NCI-H1417 (cell line): Measurements from ENCODE around the gene HMGN4.
A peak's percentile ranks its signal among the peaks of the same experiment; 100 is the strongest.

ENCODE experiments used
- DNase-seq, 3 experiments: peaks; one replicate each; lab custom pipeline; 2025; lab: John Stamatoyannopoulos, UW

Gene HMGN4

DNA sequence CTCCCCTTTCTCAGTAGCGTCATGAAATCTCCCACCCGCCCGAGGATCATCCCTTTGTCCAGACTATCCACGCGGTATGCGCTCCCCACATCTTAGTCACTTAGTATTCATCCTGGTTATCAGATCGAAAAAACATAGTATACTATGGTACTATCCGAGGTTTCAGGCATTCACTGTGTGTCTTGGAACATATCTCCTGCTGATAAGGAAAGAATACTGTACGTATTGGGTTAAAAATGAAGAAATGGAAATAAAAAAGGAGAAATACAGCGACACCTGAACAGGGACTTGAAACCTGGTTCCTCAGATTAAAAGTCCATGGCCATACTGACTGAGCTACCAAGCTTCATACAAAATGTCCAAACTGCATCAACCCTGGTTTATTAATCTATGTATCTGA lies 14.0 kb downstream of the HMGN4 start:
- DNase-seq: no peak

DNA sequence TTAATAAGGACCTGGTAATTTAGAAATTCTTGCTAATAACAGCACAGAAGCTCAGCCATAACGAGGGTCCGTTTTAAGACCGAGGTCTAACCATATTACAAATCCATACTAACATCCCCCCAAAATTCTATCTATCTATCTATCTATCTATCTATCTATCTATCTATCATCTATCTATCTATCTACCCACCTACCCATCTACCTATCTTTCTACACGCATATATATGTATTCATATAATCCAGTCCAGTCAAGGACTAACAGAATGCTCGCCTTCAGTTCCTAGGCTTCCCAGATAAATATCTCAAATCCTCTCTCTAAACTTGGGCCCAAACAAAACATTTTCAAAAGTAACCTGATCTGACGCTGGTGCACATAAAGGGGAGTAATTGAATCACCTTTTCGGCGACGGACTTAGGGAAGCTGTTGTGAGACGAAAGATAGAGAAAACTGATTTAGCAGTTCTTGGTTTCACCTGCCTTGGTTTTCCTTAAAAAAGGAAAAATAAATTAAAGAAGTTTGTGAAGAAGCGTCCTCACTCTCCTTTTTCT lies 14.5 kb downstream of the HMGN4 start:
- DNase-seq: no peak

DNA sequence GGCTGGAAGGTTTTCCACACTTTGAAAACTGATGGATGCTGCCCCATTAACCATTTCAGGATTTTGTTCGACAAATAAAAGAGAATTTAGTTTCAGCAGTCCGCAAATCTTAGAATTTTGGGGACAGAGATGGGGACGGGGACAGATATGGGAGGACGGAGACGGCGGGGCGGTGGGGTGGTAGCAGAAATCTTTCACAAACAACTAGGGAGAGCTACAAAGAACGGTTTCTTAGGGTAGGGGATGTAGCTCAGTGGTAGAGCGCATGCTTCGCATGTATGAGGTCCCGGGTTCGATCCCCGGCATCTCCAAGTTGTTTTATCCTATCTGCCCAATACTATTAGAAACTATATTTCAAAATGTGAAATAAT lies 15.1 kb downstream of the HMGN4 start:
- peak; percentile 61 to 91 (median 72) for DNase-seq

DNA sequence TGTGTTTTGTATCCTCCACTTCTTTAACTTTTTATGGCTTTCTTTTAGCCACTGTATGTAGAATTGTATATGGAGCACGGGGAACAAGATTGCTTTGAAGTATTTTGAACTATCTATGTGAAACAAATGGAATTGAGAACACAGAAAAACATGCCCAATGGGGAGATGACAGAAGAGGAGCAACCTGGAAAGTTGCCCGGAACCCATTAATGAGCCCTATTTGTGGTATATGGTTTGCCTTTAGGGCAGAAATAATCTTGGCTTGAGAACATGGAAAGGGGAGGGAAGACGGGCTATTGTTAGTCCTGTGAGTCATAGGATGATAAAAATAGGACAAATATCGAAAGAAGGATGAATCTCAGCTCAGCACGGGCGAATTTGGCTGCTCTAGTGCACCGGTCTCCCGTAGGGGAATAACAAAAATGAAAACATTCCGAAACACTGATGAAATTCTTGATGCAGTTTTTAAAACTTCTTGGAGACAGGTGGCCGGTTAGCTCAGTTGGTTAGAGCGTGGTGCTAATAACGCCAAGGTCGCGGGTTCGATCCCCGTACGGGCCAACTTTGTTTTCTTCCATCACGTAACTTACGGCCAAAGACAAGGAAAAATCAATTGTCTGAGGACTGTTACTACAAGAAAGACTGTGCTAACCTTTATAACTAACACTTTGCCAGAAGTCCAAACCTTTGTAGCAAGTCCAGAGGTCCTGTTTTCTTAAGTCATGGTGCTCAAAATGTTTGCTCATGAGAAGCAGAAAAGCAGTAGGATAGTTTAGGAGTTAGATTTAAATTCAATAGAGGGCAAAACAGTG lies 15.7 kb downstream of the HMGN4 start:
- peak; percentile 73 to 92 (median 86) for DNase-seq

DNA sequence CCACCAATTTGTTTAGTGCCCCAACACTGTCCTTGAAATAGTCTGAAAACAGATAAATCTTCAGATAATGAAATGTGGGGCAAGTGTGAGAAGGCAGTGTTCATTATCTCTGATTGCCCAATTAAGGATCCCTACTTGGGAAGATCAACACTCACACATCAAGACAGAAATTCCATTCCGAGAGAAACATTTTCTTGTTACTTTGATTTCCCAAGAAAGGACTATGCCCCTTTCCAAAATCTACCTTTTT lies 16.2 kb downstream of the HMGN4 start:
- DNase-seq: no peak

DNA sequence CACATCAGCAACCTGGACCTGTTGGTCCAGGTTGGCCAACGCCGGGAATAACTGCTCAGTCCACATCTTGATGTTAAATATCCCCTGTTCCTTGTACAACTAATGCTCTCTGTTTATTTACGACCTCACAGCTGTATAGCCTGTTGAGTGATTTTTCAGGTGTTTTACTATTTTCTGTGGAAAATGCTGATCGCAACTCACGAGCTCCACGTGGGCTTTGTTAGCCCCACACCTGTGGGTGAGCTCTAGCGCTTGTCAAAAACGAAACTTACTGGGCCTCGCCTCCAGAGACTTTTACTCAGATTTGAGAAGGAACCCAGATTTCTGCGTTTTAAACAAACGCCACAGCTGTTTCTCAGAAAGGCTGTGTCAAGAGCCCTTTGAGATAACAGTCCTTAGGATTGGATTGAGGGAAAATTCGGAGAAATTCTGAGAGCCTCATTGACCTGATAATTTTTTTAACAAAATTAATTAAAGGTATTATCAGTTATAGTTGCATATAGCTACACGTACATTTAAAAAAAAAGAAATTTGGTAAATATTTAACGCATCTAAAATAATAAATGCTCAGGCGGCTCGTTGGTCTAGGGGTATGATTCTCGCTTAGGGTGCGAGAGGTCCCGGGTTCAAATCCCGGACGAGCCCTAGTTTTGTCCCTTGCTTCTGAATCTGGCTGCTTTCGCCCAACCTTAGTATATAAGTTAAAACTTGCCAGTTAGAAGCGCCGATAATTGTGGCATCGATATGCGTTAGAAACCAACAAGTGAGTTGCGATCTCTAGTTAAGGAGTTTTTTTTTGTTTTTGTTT lies 16.7 kb downstream of the HMGN4 start:
- peak in 2 of 3 experiments; percentile 32 to 57 for DNase-seq

DNA sequence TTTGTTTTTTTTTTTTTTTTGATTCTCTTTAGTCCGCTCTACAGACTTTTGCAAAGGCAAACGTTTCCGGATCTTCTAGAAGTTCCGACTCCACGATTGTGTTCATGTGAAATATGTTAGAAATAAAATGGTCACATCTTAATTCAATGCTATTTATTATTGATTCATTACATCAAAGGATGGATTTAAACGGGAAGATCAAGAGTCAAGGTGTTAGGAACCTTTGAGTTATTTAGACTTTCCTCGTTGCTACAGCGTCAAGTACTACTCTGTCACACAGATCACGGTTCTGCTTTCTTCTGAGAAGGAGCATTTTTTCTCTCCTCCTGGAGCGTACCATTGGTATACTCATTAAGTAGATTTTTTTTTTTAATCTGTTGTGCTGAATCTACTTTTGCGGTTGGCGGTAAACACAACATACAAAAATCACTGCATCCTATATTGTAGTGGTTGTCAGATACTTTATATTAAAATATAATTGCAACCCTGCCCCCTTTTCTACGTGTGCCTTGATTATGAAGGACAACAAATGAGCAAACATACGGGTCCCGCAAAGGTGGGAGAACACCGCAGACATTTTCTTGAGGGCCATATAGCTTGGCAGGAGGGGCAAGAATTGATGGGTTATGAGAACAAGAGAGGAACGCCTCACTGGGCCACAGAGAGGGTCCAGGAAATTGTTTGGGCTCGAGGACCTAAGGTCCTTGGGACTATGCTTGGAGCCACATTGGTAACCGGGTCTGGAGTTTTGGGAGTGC lies 17.5 kb downstream of the HMGN4 start:
- DNase-seq: no peak

DNA sequence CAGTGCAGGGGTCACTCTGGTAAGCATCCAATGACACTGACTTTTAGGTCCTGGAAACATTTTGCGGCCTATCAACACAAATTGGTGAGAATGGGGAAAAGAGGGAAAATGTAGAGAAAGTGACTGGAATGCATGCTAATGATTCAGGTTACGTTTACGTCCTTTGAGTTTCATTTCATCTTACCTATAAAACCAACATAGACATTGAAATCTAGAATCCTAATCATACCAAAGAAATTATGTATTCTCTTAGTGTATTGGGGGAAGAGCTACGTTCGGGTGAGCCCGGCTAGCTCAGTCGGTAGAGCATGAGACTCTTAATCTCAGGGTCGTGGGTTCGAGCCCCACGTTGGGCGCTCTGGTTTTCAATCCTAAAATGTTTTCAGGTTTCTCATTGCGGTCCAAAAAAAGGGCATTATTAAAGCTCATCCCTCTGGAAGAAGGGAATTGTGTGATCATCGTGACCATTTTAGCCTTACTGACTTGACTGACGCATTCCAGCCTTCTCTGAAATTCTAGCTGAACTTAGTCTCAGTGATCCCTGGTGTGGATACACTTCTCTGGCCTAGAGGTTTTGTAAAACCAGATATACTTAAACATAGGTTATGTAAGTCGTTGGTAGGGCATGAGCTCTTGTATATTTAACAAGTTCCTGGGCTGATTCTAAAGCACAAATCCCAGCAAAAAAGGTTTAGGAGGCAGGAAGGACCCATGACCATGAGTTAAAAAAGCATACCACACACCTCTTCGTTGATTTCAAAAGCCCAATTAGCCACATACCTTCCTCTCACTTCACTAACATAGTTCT lies 18.3 kb downstream of the HMGN4 start:
- peak in 2 of 3 experiments; percentile 33 to 72 for DNase-seq

DNA sequence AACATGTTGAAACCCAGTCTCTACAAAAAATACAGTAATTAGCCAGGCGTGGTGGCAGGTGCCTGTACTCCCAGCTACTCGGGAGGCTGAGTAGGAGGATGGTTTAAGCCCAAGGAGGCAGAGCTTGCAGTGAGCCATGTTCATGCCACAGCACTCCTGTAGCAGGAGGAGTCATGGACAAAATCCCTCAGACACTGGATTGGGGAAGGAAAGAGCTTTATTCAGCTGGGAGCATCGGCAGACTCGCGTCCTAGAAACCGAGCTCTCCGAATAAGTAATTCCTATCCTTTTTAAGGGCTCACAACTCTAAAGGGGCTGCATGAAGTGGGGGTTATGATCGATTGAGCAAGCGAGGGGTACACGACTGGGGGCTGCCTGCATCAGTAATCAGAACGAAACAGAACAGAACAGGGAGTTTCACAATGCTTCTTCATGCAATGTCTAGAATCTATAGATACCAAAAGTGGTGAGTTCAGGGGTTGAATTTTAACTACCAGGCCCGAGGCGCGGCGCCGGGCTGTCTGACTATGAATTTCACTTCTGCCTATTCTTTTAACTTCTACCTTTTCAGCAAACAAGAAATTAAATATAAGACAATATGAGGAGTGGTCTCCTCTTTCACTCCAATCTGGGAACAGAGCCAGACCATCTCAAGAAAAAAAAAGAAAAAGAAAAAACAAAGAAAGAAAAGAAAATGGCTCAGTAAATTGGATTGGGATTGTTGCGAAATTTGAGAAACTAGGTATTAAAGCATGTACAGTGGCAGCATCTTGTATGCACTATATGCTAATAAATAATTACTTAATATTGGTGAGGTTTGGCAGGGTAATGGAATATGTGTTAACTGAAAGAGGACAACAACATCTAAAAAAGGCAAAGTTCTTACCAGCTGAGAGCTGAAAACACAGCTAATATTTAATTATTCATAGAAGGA lies 23.6 kb downstream of the HMGN4 start:
- DNase-seq: no peak

DNA sequence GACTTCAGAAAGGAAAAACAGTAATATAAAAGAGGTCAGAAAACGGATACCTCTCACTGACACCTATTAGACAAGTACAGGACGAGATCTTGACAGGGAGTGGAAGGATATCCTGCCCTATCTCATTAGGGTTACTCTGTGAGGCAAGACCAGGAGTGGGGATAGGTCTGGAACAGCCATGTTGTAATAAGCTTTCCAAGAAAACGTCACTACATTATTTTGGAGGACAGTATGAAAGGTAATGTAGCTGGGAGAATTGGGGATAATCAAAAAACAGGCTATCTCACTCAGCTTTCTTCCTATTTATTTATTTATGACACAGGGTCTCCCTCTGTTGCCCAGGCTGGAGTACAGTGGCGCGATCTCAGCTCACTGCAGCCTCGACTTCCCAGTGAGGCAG lies 25.3 kb downstream of the HMGN4 start:
- no peak for DNase-seq

DNA sequence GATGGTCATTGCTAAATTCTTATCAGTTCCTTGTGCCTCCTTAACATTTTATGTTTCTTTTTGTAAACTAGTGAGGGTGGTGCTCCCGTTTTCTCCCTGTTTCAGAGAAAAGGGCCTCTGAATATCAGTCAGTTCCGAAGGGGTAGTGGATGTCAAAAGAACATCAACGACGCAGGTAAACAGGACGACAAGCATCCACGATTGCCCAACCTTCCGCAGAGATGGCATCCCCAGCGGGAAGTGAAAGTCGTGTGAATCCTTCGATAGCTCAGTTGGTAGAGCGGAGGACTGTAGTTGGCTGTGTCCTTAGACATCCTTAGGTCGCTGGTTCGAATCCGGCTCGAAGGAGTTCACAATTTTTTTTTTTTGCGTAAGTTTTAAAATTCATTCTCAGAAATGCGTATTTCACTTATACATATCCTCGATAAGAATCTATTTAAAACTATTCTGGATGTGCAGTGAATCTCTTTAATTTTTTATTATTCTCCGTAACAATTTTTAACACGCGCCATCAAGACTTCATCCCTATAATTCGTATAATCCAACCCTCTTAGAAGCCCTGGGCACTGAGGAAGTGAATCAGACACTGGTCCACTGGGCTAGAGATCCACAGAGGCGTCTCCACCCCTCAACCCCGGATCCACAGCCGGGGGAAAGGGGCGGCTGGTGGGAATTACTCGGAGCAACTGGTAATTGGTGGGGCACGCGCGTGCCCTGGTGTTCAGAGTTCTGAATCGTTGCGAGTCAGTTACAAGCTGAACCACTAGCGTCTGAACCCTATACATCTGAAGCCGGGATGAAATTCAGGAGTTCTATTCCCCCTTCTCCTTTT lies 30.7 kb downstream of the HMGN4 start:
- peak; percentile 90 to 98 (median 96) for DNase-seq

DNA sequence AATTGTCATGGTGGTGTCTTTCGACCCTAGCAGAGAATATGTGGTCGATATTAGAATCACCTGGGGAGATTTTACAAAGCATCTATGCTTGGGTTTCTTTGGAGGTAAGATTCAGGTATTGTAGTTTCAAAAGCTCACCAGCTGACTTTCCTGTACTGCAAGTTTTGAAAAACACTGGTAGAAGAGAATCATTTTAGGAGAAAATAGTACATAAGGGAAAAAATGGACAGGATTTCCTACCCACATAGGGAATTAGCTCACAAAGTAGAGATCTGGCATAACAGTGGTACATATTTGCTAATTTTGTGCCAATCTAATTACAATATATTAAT lies 31.2 kb downstream of the HMGN4 start:
- no peak for DNase-seq

DNA sequence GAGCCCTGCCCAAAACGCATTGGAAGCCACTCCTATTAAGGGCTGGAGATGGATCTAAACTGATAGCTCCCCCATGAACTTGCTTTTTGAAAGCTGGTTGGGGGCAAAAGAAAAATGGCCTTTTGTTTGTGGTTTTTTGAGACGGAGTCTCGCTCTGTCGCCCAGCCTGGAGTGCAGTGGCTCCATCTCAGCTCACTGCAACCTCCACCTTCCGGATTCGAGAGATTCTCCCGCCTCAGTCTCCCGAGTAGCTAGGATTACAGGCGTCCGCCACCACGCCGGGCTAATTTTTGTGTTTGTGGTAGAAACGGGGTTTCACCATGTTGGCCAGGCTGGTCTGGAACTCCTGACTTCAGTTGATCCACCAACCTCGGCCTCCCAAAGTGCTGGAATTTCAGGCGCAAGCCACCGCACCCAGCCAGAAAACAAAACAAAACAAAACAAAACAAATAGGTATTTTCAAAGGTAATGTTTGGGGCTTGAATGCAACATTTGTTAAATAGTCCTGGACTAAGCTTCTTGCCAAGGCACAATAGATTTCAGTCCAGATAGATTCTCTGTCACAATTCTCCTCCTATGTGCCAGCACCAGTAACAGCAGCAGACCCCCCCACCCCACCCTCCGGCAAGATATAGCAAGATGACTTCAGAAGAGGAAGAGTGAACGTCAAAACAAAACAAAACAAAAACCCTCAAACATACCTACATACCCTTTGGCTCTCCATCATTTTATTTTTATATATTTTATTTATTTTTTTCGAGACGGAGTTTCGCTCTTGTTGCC lies 32.1 kb downstream of the HMGN4 start:
- no peak for DNase-seq

DNA sequence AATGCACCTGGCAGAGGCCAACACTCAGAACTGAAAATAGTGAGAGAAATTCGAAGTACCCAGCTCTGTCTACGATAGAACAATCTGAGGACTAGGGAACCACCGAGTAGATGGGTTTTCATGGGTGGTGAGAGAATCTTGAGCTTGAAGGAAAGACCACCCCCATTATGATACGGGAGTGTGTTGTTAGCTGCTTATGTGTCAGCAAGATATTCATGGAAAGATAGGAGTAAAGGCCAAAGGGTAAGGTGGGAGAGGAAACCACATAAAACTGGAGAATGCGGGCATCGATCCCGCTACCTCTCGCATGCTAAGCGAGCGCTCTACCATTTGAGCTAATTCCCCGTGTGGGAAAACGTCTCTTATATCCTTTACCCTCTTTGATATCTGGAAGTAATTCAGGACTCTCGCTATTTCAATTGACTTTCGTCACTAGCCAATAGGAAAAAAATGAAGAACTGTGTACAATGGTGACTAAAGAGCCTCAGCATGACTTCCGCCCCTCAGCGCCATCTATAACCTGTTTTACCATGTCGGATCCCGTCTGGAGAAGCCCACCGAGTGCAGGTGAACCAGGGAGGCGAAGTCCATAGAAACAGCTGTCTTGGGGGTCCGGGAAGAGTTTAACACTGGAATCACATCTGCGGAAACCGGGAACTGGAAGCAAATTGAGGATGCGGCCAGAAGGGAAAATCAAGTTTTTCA lies 33.6 kb downstream of the HMGN4 start:
- DNase-seq: peak; percentile 82 to 96 (median 82)

DNA sequence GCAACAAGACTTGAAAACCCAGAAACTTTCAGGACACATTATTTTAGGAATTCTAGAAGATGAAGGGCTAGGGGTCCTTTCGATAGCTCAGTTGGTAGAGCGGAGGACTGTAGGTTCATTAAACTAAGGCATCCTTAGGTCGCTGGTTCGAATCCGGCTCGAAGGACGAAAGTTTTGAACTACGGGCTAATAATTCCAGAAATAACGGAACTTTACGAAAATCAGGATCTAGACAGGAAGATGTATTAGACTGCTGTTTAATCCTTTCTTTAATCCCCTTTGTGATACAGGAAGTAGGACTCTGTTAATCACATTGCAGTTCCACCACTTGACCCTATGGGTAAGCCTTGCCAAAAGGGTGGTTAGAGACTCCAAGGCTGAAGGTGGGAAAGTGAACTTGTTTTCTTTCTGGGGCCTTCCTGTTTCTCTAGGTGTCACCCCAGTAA lies 37.4 kb downstream of the HMGN4 start:
- DNase-seq: no peak

DNA sequence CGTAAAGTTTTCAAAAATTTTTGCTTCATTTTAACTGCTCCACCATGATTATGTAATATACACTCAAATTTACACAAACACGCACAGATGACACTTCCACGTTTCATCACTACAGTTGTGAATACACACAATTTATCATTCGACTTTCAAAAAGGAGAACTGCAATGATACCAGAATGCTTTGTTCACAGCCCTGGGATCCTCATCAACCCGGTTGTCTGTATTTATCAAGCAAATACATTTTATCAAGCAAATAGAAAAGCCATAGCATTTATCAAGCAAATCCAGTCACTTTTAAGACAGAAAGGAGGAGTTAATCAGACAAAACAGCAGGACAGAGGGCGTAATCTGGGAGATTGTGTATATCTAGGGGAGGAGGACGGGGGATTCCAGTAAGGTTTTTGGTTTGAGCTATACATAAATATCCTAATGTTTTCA lies 38.3 kb downstream of the HMGN4 start:
- DNase-seq: no peak

DNA sequence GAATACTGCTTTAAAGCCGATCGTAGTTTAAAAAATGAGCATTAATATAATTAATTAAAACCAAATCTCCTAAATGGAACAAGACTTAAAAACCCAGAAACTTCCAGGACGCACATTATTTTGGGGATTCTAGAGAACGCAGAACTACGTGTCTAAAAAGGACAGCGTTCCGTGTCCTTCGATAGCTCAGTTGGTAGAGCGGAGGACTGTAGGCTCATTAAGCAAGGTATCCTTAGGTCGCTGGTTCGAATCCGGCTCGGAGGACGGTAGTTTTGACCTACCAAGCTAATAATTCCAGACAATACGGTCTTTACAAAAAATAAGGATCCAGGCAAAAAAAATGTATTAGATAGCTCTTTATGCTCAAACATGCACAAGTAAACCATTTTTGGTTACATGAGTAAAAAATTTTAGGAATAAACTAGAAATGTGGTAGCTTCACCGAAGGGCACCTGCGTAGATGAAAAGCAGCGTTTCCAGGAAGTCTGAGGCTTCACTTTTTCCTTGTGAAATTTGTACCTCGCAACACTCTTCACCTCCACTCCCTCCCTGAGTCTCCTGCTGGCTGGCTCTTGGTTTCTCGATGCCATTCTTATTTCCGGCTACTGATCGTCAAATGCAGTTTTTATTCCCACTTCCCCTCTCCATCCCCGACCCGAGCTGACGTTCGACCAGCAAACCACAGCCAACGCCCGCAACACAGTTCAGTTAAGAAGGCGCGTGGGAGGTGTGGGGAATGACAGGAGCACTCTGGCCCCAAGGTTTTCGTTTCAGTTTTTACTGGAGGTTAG lies 39.0 kb downstream of the HMGN4 start:
- DNase-seq: no peak

DNA sequence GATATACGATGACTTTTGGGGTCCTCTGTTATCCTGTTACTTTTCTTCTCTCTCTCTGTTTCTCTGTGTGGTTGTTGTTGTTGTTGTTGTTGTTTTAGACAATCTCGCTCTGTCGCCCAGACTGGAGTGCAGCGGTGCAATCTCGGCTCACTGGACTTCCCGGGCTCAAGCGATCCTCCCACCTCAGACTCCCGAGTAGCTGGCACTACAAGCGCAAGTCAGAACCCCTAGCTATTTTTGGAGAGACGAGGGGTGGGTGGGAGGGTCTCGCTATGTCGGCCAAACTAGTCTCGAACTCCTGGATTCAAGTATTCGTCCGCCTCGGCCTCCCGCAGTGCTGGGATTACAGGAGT lies 39.5 kb downstream of the HMGN4 start:
- no peak for DNase-seq
